ENCODE measurements around the gene KCNK1. TPM values are rescaled to one million over a fixed set of nuclear protein-coding genes. Genes with fewer than 3 reads are reported as not detected.

KCNK1 gene
- total RNA-seq (1 to 10 TPM in 8 of 9 donors, under 1 TPM in 1; 0.83 to 9.7 (median 3.9) TPM), polyA plus RNA-seq (1 to 10 TPM; 1.7 to 5.5 (median 3.6) TPM)
- long read RNA-seq, donor 1, transcript KCNK1-202 (3 exons, 2,161 nt) = major isoform, 9 of 9 reads
- long read RNA-seq, donor 1, partial matches to known transcripts = 0 of 9 reads
- long read RNA-seq, donor 1, other reads (novel, unspliced or antisense) = 0 of 9 reads
- long read RNA-seq, donor 2, partial matches to known transcripts = 0 of 4 reads
- long read RNA-seq, donor 2, other reads (novel, unspliced or antisense) = 0 of 4 reads
- long read RNA-seq, donor 3, partial matches to known transcripts = 0 of 1 reads
- long read RNA-seq, donor 3, other reads (novel, unspliced or antisense) = 0 of 1 reads
- long read RNA-seq, donor 4, partial matches to known transcripts = 0 of 3 reads
- long read RNA-seq, donor 4, other reads (novel, unspliced or antisense) = 0 of 3 reads
- long read RNA-seq, donor 5, transcript KCNK1-202 (3 exons, 2,161 nt) = major isoform, 26 of 26 reads
- long read RNA-seq, donor 5, partial matches to known transcripts = 0 of 26 reads
- long read RNA-seq, donor 5, other reads (novel, unspliced or antisense) = 0 of 26 reads
- long read RNA-seq, donor 6 = 0 reads
- long read RNA-seq, donor 7, partial matches to known transcripts = 0 of 2 reads
- long read RNA-seq, donor 7, other reads (novel, unspliced or antisense) = 0 of 2 reads
- long read RNA-seq, donor 8, transcript KCNK1-202 (3 exons, 2,161 nt) = major isoform, 8 of 8 reads
- long read RNA-seq, donor 8, partial matches to known transcripts = 0 of 8 reads
- long read RNA-seq, donor 8, other reads (novel, unspliced or antisense) = 0 of 8 reads
- long read RNA-seq, donor 9, partial matches to known transcripts = 0 of 2 reads
- long read RNA-seq, donor 9, other reads (novel, unspliced or antisense) = 0 of 2 reads
- long read RNA-seq, donor 10, partial matches to known transcripts = 0 of 1 reads
- long read RNA-seq, donor 10, other reads (novel, unspliced or antisense) = 0 of 1 reads

- peak; percentile 38 to 83 (median 69) for DNase-seq
- Histone ChIP-seq H3K9me3 (replicated peaks in 1 of 3) (no peaks in the 10 kb centered on the region), H3K27me3 (no peaks in the 10 kb centered on the region), H3K36me3 (replicated peaks in 1 of 2) (no peaks in the 10 kb centered on the region), H3K4me1 (replicated peaks in 1 of 2) (no peaks in the 10 kb centered on the region), H3K4me3 (peak within 1 kb of the TSS in 2 of 4 donors; percentile 2 to 66), H3K27ac (peak within 1 kb of the TSS in 4 of 5 donors; percentile 22 to 86 (median 68))
- 1 to 16% (median 2%) methylated on average over 23 to 70 of the region's 70 CpGs for WGBS, 4 donors
- intact Hi-C loops (cut with DNase I) = no loop called here
- peak in 1 of 2 donors; percentile 41 for TF ChIP-seq POLR2A (IDR thresholded peaks at IDR 0.05)
- no peak for TF ChIP-seq CTCF (IDR thresholded peaks at IDR 0.05)
Observed at GRCh38 chr1:233613252-233614172, at the start of gene KCNK1. TSS of gene KCNK1 (plus strand) at chr1:233614106. CDS start at chr1:233614172, 66 bp downstream.

- DNase-seq = no peak
- 85 to 92% (median 87%) methylated on average over 2 of the region's 2 CpGs for WGBS, 4 donors
- no peak for TF ChIP-seq CTCF (IDR thresholded peaks at IDR 0.05)
- no peak for TF ChIP-seq POLR2A (IDR thresholded peaks at IDR 0.05)
- Histone ChIP-seq H3K4me1 (replicated peaks in 1 of 2) (no peaks in the 10 kb centered on the region), H3K36me3 (replicated peaks in 1 of 2) (no peaks in the 10 kb centered on the region), H3K4me3 (no peak overlapping the region), H3K27ac (no peak overlapping the region), H3K27me3 (no peaks in the 10 kb centered on the region), H3K9me3 (replicated peaks in 1 of 3) (peaks cover 4 to 14% (median 5%) of the 10 kb centered on the region in 3 donors)
- intact Hi-C loops (cut with DNase I) = no loop called here
Observed at GRCh38 chr1:233565313-233565712, 48.6 kb upstream of the KCNK1 start.

- Histone ChIP-seq H3K9me3 (replicated peaks in 1 of 3) (peaks cover 1 to 8% (median 5%) of the 10 kb centered on the region in 3 donors), H3K36me3 (replicated peaks in 1 of 2) (no peaks in the 10 kb centered on the region), H3K4me3 (no peak overlapping the region), H3K27ac (no peak overlapping the region), H3K27me3 (no peaks in the 10 kb centered on the region), H3K4me1 (replicated peaks in 1 of 2) (no peaks in the 10 kb centered on the region)
- DNase-seq = no peak
- intact Hi-C loops (cut with DNase I) = no loop called here
- TF ChIP-seq POLR2A (IDR thresholded peaks at IDR 0.05) (no peak), CTCF (IDR thresholded peaks at IDR 0.05) (no peak)
- 59 to 74% (median 63%) methylated on average over 2 of the region's 2 CpGs for WGBS, 4 donors
Observed at GRCh38 chr1:233566886-233567285, 47.0 kb upstream of the KCNK1 start.
